Hematopoietic multipotent progenitor cell (in vitro differentiated cells): ENCODE results near the gene LSS. TPM values are rescaled to one million over a fixed set of nuclear protein-coding genes. Genes with fewer than 3 reads are reported as not detected.

Experiments
- DNase-seq, 3 donors: peaks; one replicate each; pipeline ENCODE4 v3.0.0-alpha.2; 2011 to 2015; ENCODE audit warnings: low read depth in 2 of 3, low spot score in 2 of 3
- total RNA-seq: library from RNA; depleted of rRNA; stranded (reverse); fragments of >200 nt; gene quantifications from one replicate; pipeline ENCODE4 v1.2.3, GENCODE V29; 2012

LSS gene
- 41.7 TPM for total RNA-seq

- peak; percentile 92 to 100 (median 99) for DNase-seq
These were observed at the start of gene LSS for GRCh38 chr21:46228345-46229051. Gene LSS (minus strand): TSS chr21:46228774. CDS start chr21:46228745, 29 bp downstream.

DNA sequence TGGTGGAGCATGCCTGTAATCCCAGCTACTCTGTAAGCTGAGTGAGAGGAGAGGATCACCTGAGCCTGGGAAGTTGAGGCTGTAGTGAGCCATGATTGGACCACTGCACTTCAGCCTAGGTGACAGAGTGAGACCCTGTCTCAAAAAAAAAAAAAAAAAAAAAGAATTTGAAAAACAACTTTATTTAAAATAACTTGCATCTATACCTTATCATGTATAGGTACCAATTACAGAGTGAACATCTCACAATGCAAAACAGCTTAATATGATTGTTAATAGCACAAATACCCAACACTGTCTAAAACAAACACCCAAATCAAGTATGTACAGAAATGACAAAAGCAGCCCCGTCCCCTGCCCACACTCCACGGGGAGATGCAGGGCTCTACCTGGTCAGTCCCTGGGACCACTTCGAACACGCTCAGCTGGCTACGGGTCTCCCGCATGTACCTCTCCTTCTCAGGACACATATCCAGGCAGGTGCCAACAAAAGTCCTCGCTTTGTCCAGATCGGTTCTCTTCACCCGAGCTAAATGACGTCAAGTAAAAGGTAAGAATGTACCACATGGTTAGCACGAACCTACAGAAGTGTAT is 46.3 kb upstream of the LSS start:
- DNase-seq: no peak

- DNase-seq: no peak
These were observed 44.8 kb upstream of the LSS start for GRCh38 chr21:46273341-46273740.

DNA sequence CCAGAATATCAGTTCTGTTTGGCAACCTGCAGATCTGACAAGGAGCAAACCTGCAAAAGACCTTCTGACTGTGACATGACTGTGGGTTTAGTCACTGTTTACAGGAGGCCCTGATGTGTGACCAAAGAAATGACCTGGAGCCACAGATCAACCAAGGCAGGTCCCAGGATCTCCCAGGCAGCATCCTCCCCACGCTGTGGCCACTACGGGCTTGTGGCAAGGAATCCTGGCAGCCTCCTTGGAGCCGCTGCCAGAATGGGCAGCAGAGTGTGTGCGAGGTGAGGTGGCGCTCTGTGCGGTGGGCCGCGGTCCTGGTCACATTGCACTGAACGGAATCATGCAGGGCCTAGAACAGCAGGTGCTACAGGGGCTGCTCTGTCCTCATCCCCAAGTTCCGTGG is 40.9 kb upstream of the LSS start:
- no peak for DNase-seq

DNA sequence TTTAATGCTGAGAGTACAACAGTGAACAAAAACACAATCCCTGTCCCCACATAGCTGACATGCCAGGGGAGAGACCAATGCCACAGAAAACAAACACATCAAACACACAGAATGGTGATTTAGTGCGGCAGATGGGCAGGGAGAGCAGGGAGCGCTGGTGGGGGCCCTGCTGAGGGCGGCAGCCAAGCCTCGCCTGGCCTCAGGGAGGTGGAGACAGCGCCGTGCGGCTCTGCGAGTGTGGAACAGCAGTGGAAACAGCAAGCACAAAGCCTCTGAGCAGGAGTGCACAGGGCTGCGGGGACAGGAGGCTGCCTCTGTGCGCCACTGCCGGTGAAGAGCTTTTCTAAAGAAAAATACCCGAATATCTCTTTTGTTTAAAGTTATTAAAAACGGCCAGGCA is 39.8 kb upstream of the LSS start:
- DNase-seq: no peak

- no peak for DNase-seq
These were observed 38.4 kb upstream of the LSS start for GRCh38 chr21:46266946-46267345.

- DNase-seq: no peak
These were observed 37.4 kb upstream of the LSS start for GRCh38 chr21:46265736-46266525.

- no peak for DNase-seq
These were observed 36.1 kb upstream of the LSS start for GRCh38 chr21:46264690-46265144.

- DNase-seq: no peak
These were observed 35.6 kb upstream of the LSS start for GRCh38 chr21:46264046-46264689.

GRCh38 chr21:46256501-46256994 is 28.0 kb upstream of the LSS start:
- DNase-seq: no peak

GRCh38 chr21:46255758-46256337 is 27.3 kb upstream of the LSS start:
- DNase-seq: no peak

DNA sequence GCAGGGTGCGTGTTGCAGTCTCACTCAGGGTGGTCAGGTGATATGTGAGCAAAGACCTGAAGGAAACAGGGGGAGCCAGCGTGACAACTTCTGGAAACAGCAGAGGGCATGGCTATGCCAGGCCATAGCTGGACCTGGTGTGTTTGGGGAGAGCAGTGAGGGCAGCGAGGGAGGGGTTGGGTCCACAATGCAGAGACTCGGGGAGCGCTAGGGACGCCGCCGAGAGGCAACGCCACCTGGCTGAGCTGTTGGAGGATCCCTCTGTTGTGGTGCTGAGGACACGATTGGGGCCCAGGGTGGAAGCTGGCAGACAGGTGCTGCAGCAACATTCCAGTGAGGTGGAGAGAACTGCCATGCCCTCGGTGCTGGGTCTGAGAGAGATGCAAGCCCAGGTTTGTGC is 26.6 kb upstream of the LSS start:
- no peak for DNase-seq

DNA sequence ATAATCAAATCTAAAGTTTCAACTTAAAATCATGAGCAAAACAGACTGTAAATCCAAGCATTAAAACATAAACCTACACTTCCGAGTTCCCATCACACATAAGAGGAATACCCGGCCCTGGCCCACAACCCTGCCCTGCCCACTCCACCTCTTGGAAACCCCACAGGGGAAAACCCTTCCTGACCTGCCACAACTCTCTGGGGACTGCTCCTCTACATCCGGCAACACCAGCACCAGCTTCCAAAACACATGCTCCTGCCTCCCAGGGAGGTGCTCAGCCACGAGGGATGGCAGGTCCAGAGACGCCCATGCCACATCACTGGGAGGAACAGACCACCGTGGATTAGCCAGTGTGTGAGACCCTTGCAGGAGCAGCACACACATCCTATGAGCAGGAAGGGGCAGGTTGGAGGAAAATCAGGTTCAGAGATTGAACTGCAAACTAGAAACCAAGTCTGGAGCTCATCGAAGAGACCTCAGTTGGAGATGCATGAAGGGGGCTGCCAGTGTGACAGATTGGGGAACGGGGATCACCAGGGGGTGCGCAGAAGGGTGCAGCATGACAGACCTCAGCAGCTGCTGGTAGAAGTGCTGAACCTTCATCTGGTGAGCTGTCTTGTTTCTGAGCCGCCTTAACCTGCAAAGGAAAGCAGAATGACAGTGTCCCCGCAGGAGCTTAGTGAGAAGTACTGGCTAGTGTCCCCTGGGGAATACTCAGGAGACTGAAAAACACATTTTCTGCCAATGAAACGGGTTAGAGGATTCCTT is 25.8 kb upstream of the LSS start:
- no peak for DNase-seq

- peak in 2 of 3 donors; percentile 89 to 96 for DNase-seq
These were observed 25.1 kb upstream of the LSS start for GRCh38 chr21:46253610-46254124.

- no peak for DNase-seq
These were observed 24.3 kb upstream of the LSS start for GRCh38 chr21:46252840-46253239.

GRCh38 chr21:46250146-46250725 is 21.7 kb upstream of the LSS start:
- no peak for DNase-seq

GRCh38 chr21:46248827-46249226 is 20.3 kb upstream of the LSS start:
- DNase-seq: no peak

DNA sequence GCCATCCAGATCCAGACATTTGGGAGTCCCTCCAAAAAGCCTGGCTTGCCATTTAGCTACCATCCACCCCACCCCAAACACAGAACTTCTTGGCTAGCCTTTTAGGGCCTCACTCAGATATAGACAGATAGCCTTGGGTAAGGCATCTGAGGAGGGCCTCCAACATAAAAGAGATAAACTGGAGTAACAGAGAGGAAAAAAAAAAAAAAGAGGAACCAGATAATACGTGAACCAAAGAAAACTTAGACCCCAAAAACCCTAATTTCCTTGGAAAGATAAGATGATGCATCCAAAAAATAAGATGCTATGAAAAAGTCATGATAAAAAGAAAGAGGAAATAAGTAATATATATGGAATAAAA is 19.8 kb upstream of the LSS start:
- DNase-seq: no peak

DNA sequence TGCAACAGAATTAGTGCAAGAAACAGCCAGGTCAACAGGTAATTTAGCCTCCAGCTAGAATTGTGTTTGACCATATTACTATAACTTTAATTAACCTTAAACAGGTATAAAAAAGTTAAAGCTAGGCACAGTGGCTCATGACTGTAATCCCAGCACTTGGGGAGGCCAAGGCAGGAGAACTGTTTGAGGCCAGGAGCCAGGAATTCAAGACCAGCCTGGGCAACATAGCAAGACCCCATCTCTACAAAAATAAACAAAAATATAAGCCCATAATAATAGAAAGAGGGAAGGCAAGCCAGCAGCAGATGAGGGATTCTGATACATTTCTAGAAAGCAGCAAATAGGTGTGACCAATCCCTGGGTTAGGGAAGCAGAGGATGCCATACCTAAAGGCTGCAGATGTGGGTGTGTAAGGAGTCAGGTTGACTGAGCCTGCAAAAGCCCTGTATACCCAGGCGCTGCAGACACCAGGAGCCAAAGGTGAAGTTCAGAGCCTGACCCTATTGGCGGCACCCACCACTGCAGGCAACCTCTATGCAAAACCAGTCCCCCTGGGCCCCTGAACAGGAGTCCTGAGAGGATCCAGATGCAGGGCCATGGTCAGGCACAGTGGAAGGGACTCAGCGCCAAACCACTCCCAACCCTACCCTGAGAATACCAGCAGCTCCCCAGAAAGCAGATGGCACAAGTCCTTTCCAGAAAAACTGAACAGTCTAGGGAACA is 19.3 kb upstream of the LSS start:
- DNase-seq: no peak
